ENCODE data around the gene EML1. TPM values are rescaled to one million over a fixed set of nuclear protein-coding genes. Genes with fewer than 3 reads are reported as not detected.

The EML1 gene
- total RNA-seq, 1 donor from 2014 or later, result 57.2 TPM

DNA sequence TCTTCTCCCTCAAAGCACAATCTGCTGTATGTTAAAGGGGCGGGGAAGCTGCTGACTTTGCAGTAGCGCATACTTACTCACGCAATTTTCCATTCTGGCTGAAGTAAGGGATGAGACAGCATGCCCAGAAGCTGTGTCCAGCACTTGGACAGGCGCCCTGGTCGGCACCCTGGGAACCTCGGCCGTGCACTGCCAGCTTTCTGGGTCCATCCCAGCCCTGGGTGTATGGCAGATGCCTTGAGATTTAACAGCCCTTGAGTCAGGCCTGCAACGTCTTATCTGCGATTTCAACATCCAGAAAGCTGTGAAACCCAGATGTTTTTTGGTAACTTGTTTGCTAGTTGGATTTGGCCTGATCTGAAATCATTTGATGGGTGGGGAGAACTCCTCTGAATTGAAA, 16.1 kb downstream of the EML1 start:
- peak overlapping the region; percentile 2 for H3K27ac Mint-ChIP-seq

DNA sequence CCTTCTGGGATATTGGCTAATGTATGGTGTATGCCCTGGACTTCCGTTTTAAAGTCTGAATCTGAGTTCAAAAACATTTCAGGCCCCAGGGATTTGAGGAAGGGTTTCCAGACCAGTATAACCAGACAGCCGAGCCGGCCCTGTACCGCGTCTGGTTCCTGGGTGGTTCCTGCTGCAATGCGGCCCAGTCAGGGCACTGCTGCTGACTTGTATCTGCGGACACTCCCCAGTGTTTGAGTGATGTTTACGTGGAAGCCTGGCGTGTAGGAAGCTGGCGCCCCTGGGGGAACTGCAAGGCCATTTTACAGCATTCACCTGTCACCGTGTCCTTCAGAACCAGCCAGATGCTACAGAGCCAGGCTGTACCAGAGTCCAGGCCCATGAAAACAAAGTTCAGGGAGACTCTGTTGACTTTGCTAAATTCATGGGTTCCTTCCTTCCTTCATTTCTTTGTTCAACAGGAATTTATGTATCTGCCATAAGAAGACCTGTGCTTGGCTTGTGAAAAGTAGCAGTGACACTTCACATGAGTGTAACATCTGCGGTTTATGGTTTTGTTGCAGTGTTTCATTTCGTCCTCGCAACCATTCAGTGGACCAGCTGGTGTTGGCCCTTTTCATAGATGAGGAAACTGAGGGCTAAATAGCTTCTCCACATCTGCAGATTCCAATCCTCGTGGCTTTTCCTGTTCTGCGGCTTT, 16.8 kb downstream of the EML1 start:
- H3K4me3 Mint-ChIP-seq, result no peak overlapping the region
- TF ChIP-seq CTCF (IDR thresholded peaks at IDR 0.05) (no peak), EZH2 (IDR thresholded peaks at IDR 0.05) (no peak), EZH2phosphoT487 (IDR thresholded peaks at IDR 0.05) (no peak)
- Histone ChIP-seq H2AFZ (replicated peaks) (no peak overlapping the region), H3K4me2 (no peak overlapping the region), H4K20me1 (ENCODE audit: low read depth) (peaks cover 70% of the 10 kb centered on the region), H3K4me3 (no peak overlapping the region), H3K9me3 (ENCODE audit: low read depth) (no peaks in the 10 kb centered on the region), H3F3A (ENCODE audit: low read depth) (peaks cover 9% of the 10 kb centered on the region), H3K79me2 (ENCODE audit: low read depth) (peaks cover 100% of the 10 kb centered on the region), H3K9ac (no peak overlapping the region), H3K4me1 (peaks cover 23% of the 10 kb centered on the region), H3K27ac (no peak overlapping the region), H3K36me3 (no peaks in the 10 kb centered on the region), H3K27me3 (no peaks in the 10 kb centered on the region)
- no peaks in the 10 kb centered on the region for H3K9me3 Mint-ChIP-seq
- H3K27ac Mint-ChIP-seq, result peak overlapping the region; percentile 2
- DNase-seq (ENCODE audit: low spot score), result no peak
- peaks cover 6% of the 10 kb centered on the region for H3K36me3 Mint-ChIP-seq
- H3K27me3 Mint-ChIP-seq (ENCODE audit: insufficient read depth, low read depth), result peaks cover 4% of the 10 kb centered on the region
- peaks cover 39% of the 10 kb centered on the region for H3K4me1 Mint-ChIP-seq

More for the DNA sequence above, 16.1 kb downstream of the EML1 start:
- no peaks in the 10 kb centered on the region for H3K9me3 Mint-ChIP-seq
- peaks cover 9% of the 10 kb centered on the region for H3F3A ChIP-seq (ENCODE audit: low read depth)
- peaks cover 42% of the 10 kb centered on the region for H3K4me1 Mint-ChIP-seq
- H3K4me2 ChIP-seq, result no peak overlapping the region
- peaks cover 6% of the 10 kb centered on the region for H3K36me3 Mint-ChIP-seq
- peaks cover 72% of the 10 kb centered on the region for H4K20me1 ChIP-seq (ENCODE audit: low read depth)
- no peak overlapping the region for H2AFZ ChIP-seq (replicated peaks)
- H3K79me2 ChIP-seq (ENCODE audit: low read depth), result peaks cover 100% of the 10 kb centered on the region
- no peak overlapping the region for H3K9ac ChIP-seq
- H3K27me3 ChIP-seq, result no peaks in the 10 kb centered on the region
- no peak overlapping the region for H3K27ac ChIP-seq
- H3K4me3 ChIP-seq, result no peak overlapping the region
- no peak for TF ChIP-seq EZH2phosphoT487 (IDR thresholded peaks at IDR 0.05)
- TF ChIP-seq EZH2 (IDR thresholded peaks at IDR 0.05), result no peak
- no peak for TF ChIP-seq CTCF (IDR thresholded peaks at IDR 0.05)
- peaks cover 4% of the 10 kb centered on the region for H3K27me3 Mint-ChIP-seq (ENCODE audit: insufficient read depth, low read depth)
- DNase-seq (ENCODE audit: low spot score), result no peak
- H3K9me3 ChIP-seq (ENCODE audit: low read depth), result no peaks in the 10 kb centered on the region
- H3K36me3 ChIP-seq, result no peaks in the 10 kb centered on the region
- peaks cover 28% of the 10 kb centered on the region for H3K4me1 ChIP-seq
- no peak overlapping the region for H3K4me3 Mint-ChIP-seq

- Histone ChIP-seq H3K27ac (no peak overlapping the region), H3K4me2 (no peak overlapping the region), H3K4me3 (no peak overlapping the region), H2AFZ (replicated peaks) (no peak overlapping the region), H3K36me3 (no peaks in the 10 kb centered on the region), H3K4me1 (peaks cover 23% of the 10 kb centered on the region), H4K20me1 (ENCODE audit: low read depth) (peaks cover 70% of the 10 kb centered on the region), H3F3A (ENCODE audit: low read depth) (peaks cover 9% of the 10 kb centered on the region), H3K9me3 (ENCODE audit: low read depth) (no peaks in the 10 kb centered on the region), H3K79me2 (ENCODE audit: low read depth) (peaks cover 100% of the 10 kb centered on the region), H3K27me3 (no peaks in the 10 kb centered on the region), H3K9ac (no peak overlapping the region)
- TF ChIP-seq EZH2phosphoT487 (IDR thresholded peaks at IDR 0.05) (no peak), CTCF (IDR thresholded peaks at IDR 0.05) (no peak), EZH2 (IDR thresholded peaks at IDR 0.05) (no peak)
- no peaks in the 10 kb centered on the region for H3K9me3 Mint-ChIP-seq
- H3K27ac Mint-ChIP-seq, result no peak overlapping the region
- peaks cover 4% of the 10 kb centered on the region for H3K27me3 Mint-ChIP-seq (ENCODE audit: insufficient read depth, low read depth)
- H3K4me3 Mint-ChIP-seq, result no peak overlapping the region
- peaks cover 8% of the 10 kb centered on the region for H3K36me3 Mint-ChIP-seq
- H3K4me1 Mint-ChIP-seq, result peaks cover 40% of the 10 kb centered on the region
- DNase-seq (ENCODE audit: low spot score), result no peak
These were observed 17.3 kb downstream of the EML1 start for GRCh38 chr14:99810559-99810874.

All from neural progenitor cell (in vitro differentiated cells).